Coronary artery (tissue), 2 donors: ENCODE results near the gene SDR42E1.
A peak's percentile ranks its signal among the peaks of the same experiment; 100 is the strongest.

Source experiments
- DNase-seq: peaks from one replicate; pipeline ENCODE4 v3.0.0-alpha.2; 2017; ENCODE audit warnings: low spot score
- H3K27ac ChIP-seq, 2 donors: fragments of 200-600 bp; sonication (generic); one replicate each; pipeline ENCODE4 v1.5.1; 2016 to 2019
- H3K4me3 ChIP-seq: fragments of 200-600 bp; sonication (generic); 2 replicates; pipeline ENCODE4 v1.5.1; 2016; ENCODE audit warnings: mild to moderate bottlenecking, moderate library complexity
- TF ChIP-seq, protein P1 (sequence below): fragments of 200-600 bp; sonication (generic); IDR thresholded peaks from one replicate; pipeline ENCODE4 v1.5.1; 2019; ENCODE audit warnings: antibody characterized with exemption

SDR42E1 gene

GRCh38 chr16:82007189-82007588 lies 4.1 kb downstream of the SDR42E1 start:
- TF ChIP-seq, protein P1, sequence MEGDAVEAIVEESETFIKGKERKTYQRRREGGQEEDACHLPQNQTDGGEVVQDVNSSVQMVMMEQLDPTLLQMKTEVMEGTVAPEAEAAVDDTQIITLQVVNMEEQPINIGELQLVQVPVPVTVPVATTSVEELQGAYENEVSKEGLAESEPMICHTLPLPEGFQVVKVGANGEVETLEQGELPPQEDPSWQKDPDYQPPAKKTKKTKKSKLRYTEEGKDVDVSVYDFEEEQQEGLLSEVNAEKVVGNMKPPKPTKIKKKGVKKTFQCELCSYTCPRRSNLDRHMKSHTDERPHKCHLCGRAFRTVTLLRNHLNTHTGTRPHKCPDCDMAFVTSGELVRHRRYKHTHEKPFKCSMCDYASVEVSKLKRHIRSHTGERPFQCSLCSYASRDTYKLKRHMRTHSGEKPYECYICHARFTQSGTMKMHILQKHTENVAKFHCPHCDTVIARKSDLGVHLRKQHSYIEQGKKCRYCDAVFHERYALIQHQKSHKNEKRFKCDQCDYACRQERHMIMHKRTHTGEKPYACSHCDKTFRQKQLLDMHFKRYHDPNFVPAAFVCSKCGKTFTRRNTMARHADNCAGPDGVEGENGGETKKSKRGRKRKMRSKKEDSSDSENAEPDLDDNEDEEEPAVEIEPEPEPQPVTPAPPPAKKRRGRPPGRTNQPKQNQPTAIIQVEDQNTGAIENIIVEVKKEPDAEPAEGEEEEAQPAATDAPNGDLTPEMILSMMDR = no peak
- DNase-seq = no peak
- H3K4me3 ChIP-seq = no peak overlapping the region
- no peak overlapping the region for H3K27ac ChIP-seq

DNA sequence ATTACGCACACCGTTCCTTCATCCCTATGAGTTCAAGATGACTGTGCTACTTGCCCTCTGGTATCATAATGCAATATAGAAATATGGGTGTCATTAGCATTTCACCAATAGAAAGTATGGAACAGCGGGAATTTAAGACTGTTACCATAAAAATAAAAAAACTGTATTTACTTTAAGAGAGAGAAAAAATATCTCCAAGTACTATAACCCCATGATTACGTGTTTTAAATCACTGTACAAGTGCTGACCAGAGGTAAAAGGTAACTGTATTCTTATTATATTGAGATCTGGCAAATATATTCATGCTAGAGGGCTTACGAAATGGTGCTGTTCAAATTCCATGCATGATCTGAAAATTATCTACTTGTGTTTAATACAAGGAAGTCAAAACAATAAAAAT lies 5.2 kb downstream of the SDR42E1 start:
- no peak overlapping the region for H3K27ac ChIP-seq
- TF ChIP-seq, protein P1 = no peak

GRCh38 chr16:82005027-82005830 lies 6.0 kb downstream of the SDR42E1 start:
- H3K27ac ChIP-seq = no peak overlapping the region
- TF ChIP-seq, protein P1 = no peak
- no peak for DNase-seq
- H3K4me3 ChIP-seq = no peak overlapping the region

More for the DNA sequence above, 5.2 kb downstream of the SDR42E1 start:
- DNase-seq = no peak
- H3K4me3 ChIP-seq = no peak overlapping the region

DNA sequence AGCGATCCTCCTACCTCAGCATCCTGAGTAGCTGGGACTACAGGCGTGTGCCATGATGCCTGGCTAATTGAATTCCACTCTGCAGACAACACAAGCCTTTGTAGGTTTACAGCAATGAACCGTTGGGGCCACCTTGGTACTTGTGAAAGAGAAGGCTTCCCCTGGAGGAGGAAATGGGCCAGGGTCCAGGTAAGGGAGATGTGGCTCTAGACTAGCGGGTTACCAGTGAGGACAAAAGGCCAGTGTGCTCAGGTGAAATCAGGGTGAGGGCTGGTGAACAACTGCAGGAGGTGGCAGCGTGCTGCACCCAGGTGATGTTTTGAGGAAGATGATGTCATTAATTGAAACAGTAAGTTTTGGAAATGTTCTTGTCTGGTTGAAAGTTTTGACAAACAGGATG lies 6.7 kb downstream of the SDR42E1 start:
- H3K4me3 ChIP-seq = no peak overlapping the region
- H3K27ac ChIP-seq = no peak overlapping the region
- TF ChIP-seq, protein P1 = no peak
- no peak for DNase-seq

GRCh38 chr16:82002831-82003230 lies 8.4 kb downstream of the SDR42E1 start:
- TF ChIP-seq, protein P1 = no peak
- DNase-seq = no peak
- no peak overlapping the region for H3K4me3 ChIP-seq
- H3K27ac ChIP-seq = no peak overlapping the region

- TF ChIP-seq, protein P1 = no peak
- no peak for DNase-seq
- peak overlapping the region in 1 of 2 donors; percentile 27 for H3K27ac ChIP-seq
- H3K4me3 ChIP-seq = no peak overlapping the region
These were observed 13.5 kb downstream of the SDR42E1 start for GRCh38 chr16:81997738-81998137.
